ENCODE data around the gene UGT3A1. TPM values are rescaled to one million over a fixed set of nuclear protein-coding genes. Genes with fewer than 3 reads are reported as not detected.

Gene UGT3A1
- total RNA-seq, 1 donor from 2014 or later = 0.38 TPM

GRCh38 chr5:35902046-35902672 lies 89.0 kb downstream of the UGT3A1 start:
- no peaks in the 10 kb centered on the region for H3K27me3 ChIP-seq (ENCODE audit: control insufficient read depth, insufficient read depth, low read length)
- no peak for TF ChIP-seq CTCF (IDR thresholded peaks at IDR 0.05; ENCODE audit: insufficient read depth, low read length, poor library complexity, severe bottlenecking)
- no peak overlapping the region for H3K4me3 ChIP-seq (ENCODE audit: low read depth, low read length)
- no peak for DNase-seq (ENCODE audit: low read depth)
- H3K36me3 ChIP-seq (ENCODE audit: control insufficient read depth, insufficient read depth, low read length) = no peaks in the 10 kb centered on the region

Other genes with a start within 250 kb of the UGT3A1 start
- gene IL7R, start 134.5 kb downstream of the UGT3A1 start, total RNA-seq = 1.6 and 4.0 TPM in 2 replicates
- gene CAPSL, start 52.8 kb downstream of the UGT3A1 start, total RNA-seq = not detected in 2 replicates
- gene UGT3A2, start 75.5 kb upstream of the UGT3A1 start, total RNA-seq = 0.21 and 0.88 TPM in 2 replicates
- 6.7 and 7.8 TPM in 2 replicates for gene LMBRD2, start 160.5 kb upstream of the UGT3A1 start, total RNA-seq
- gene SKP2, start 160.7 kb upstream of the UGT3A1 start, total RNA-seq = 9.9 and 11.2 TPM in 2 replicates

All from kidney epithelial cell (primary cell).